Neural cell (in vitro differentiated cells): ENCODE data around the gene NDOR1. TPM values are rescaled to one million over a fixed set of nuclear protein-coding genes. Genes with fewer than 3 reads are reported as not detected.

Experiments used
- H2AFZ ChIP-seq: fragments of 200-600, 300-800 bp; sonication (generic), shearing (Covaris generic); 2 replicates; pipeline ENCODE4 v1.6.0; 2014; ENCODE audit warnings: low read depth, mild to moderate bottlenecking, antibody characterized with exemption, low read length, moderate library complexity
- H3F3A ChIP-seq: fragments of 200-600 bp; shearing (Covaris generic); 2 replicates; pipeline ENCODE4 v1.6.1; 2016; ENCODE audit warnings: mild to moderate bottlenecking, moderate library complexity, mixed read lengths, antibody characterized with exemption, low read length; ENCODE audit not compliant: insufficient read depth, poor library complexity, severe bottlenecking
- H3K27ac ChIP-seq: fragments of 200-600, 300-800 bp; sonication (generic), shearing (Covaris generic); 2 replicates; pipeline ENCODE4 v1.5.1; 2014; ENCODE audit warnings: mild to moderate bottlenecking, low read length, moderate library complexity
- H3K27me3 ChIP-seq: fragments of 300-800, 200-600 bp; sonication (generic), shearing (Covaris generic); 2 replicates; pipeline ENCODE4 v1.6.0; 2014; ENCODE audit warnings: mild to moderate bottlenecking, low read depth, low read length, moderate library complexity; ENCODE audit not compliant: insufficient read depth
- H3K36me3 ChIP-seq: fragments of 300-800, 200-600 bp; sonication (generic), shearing (Covaris generic); 2 replicates; pipeline ENCODE4 v1.5.1; 2014; ENCODE audit warnings: mild to moderate bottlenecking, antibody characterized with exemption, low read length, moderate library complexity; ENCODE audit not compliant: insufficient read depth
- H3K4me2 ChIP-seq: fragments of 300-800, 200-600 bp; sonication (generic), shearing (Covaris generic); 2 replicates; pipeline ENCODE4 v1.6.0; 2014; ENCODE audit warnings: mild to moderate bottlenecking, low read length
- H3K4me3 ChIP-seq: fragments of 300-800, 200-600 bp; sonication (generic), shearing (Covaris generic); 2 replicates; pipeline ENCODE4 v1.5.1; 2014; ENCODE audit warnings: mild to moderate bottlenecking, low read length, moderate library complexity
- H3K79me2 ChIP-seq: fragments of 200-600 bp; shearing (Covaris generic); replicated peaks from 2 replicates; pipeline ENCODE4 v1.6.0; 2014; ENCODE audit warnings: mild to moderate bottlenecking, low read length, moderate library complexity; ENCODE audit not compliant: insufficient read depth
- H3K9ac ChIP-seq: fragments of 300-800, 200-600 bp; sonication (generic), shearing (Covaris generic); 2 replicates; pipeline ENCODE4 v1.6.1; 2016; ENCODE audit warnings: mild to moderate bottlenecking, low read length, mixed read lengths
- H3K9me2 ChIP-seq: fragments of 200-600 bp; shearing (Covaris generic); 2 replicates; pipeline ENCODE4 v1.6.1; 2016; ENCODE audit warnings: mild to moderate bottlenecking, low read length, mixed read lengths; ENCODE audit not compliant: insufficient read depth
- H3K9me3 ChIP-seq: fragments of 200-600, 300-800 bp; sonication (generic), shearing (Covaris generic); 2 replicates; pipeline ENCODE4 v1.6.1; 2016; ENCODE audit warnings: mild to moderate bottlenecking, mixed run types, low read length, moderate library complexity, mixed read lengths
- H4K20me1 ChIP-seq: fragments of 200-600 bp; shearing (Covaris generic); 2 replicates; pipeline ENCODE4 v1.6.1; 2016; ENCODE audit warnings: mild to moderate bottlenecking, mixed run types; ENCODE audit not compliant: insufficient read depth
- EP300 ChIP-seq: fragments of 450-650 bp; conservative IDR thresholded peaks from 2 replicates; pipeline ENCODE4 v1.6.1; 2014; ENCODE audit warnings: antibody characterized with exemption, mild to moderate bottlenecking, moderate library complexity; ENCODE audit not compliant: poor library complexity, severe bottlenecking
- EZH2 ChIP-seq: fragments of 200-600, 300-800 bp; shearing (Covaris generic), sonication (generic); IDR thresholded peaks from 2 replicates; pipeline ENCODE4 v1.6.1; 2014; ENCODE audit warnings: antibody characterized with exemption, low read length, borderline replicate concordance, mild to moderate bottlenecking; ENCODE audit not compliant: insufficient read depth, poor library complexity, severe bottlenecking
- MXI1 ChIP-seq: fragments of 450-650 bp; conservative IDR thresholded peaks from 2 replicates; pipeline ENCODE4 v1.6.1; 2014; ENCODE audit warnings: antibody characterized with exemption, mild to moderate bottlenecking; ENCODE audit not compliant: poor library complexity, severe bottlenecking
- POLR2AphosphoS5 ChIP-seq: IDR thresholded peaks from 2 replicates; pipeline ENCODE4 v1.6.1; 2012
- RAD21 ChIP-seq: fragments of 450-650 bp; conservative IDR thresholded peaks from 2 replicates; pipeline ENCODE4 v1.6.1; 2014; ENCODE audit warnings: antibody characterized with exemption, mild to moderate bottlenecking, moderate library complexity
- SMC3 ChIP-seq: fragments of 450-650 bp; conservative IDR thresholded peaks from 2 replicates; pipeline ENCODE4 v1.6.1; 2014; ENCODE audit warnings: antibody characterized with exemption, mild to moderate bottlenecking, moderate library complexity; ENCODE audit not compliant: poor library complexity
- TAF1 ChIP-seq: IDR thresholded peaks from 2 replicates; pipeline ENCODE4 v1.6.1; 2012; ENCODE audit warnings: low read depth
- polyA plus RNA-seq: library from polyadenylated mRNA; depleted of rRNA; stranded (reverse); fragments of >200 nt; gene quantifications from 2 replicates; pipeline ENCODE4 v1.2.3, GENCODE V29; 2014
- TF ChIP-seq, protein P1 (sequence below): IDR thresholded peaks from 2 replicates; pipeline ENCODE4 v1.6.1; 2012; ENCODE audit warnings: borderline replicate concordance

The NDOR1 gene
- polyA plus RNA-seq, 1 donor from 2014 or later, result 18.2 TPM

DNA sequence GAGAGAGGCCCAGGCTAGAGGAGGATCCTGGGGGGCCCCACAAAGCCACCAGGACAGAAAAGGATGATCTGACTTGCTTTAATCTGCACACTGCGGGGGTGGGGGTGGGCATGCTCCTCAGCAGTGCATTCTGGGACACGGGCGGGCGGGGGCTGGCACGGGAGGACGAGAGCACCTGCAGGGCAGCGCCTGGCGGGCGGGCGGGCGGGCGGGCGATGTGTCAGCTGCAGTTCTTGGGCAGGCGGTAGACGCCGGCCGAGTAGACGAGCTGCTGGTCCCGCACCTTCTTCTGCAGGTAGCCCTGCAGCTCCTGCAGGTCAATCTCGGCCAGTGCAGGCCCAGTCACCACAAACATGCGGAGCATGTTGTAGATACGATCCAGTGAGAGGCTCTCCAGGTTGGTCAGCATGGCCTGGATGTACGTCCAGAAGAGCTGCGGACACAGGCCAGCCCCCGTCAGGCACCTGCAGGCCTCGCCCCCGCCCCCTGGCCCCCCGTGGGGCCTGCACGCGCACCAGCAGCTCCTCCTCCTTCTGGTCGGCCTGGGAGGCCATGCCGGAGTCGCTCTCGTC is 30.7 kb upstream of the NDOR1 start:
- peaks cover 11% of the 10 kb centered on the region for H3K27me3 ChIP-seq
- H3K36me3 ChIP-seq, result no peaks in the 10 kb centered on the region
- no peaks in the 10 kb centered on the region for H3F3A ChIP-seq
- no peaks in the 10 kb centered on the region for H4K20me1 ChIP-seq
- no peak overlapping the region for H2AFZ ChIP-seq
- no peaks in the 10 kb centered on the region for H3K9me2 ChIP-seq
- H3K4me2 ChIP-seq, result no peak overlapping the region
- no peak overlapping the region for H3K4me3 ChIP-seq
- no peak overlapping the region for H3K9ac ChIP-seq
- TF ChIP-seq EZH2 (no peak), TAF1 (no peak), SMC3 (no peak), MXI1 (no peak)
- no peaks in the 10 kb centered on the region for H3K79me2 ChIP-seq
- H3K9me3 ChIP-seq, result no peaks in the 10 kb centered on the region
- no peak overlapping the region for H3K27ac ChIP-seq

DNA sequence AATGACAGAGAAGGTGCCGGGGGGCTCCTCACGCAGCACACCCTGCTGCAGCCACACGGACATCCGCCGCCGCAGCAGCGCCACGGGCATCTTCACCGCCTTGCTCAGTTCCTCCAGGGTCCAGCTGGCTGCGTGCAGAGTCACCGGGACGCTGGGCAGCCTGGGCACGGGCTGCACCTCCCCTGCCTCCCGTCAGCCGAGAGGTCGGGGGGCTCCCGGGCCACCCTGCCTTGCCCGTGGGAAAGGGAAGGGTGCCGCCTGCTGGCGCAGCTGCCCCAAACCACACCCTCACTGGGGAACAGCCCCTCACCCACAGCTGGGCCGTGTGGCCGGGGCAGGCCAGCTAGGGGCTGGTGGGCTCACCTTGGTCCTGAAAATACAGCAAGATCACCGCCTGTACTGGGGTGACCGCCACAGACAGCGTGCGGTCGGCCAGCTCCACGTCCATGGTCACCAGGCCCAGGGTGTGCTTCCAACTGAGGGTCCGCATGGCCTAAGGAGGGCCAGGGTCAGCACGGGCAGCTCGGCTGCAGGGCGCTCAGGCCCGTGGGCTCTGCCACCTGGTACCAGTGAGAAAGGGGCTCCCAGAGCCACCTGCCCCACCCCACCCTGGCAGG is 30.0 kb upstream of the NDOR1 start:
- Histone ChIP-seq H2AFZ (no peak overlapping the region), H3K4me2 (no peak overlapping the region), H3F3A (no peaks in the 10 kb centered on the region), H3K27me3 (peaks cover 5% of the 10 kb centered on the region), H3K36me3 (no peaks in the 10 kb centered on the region), H4K20me1 (no peaks in the 10 kb centered on the region), H3K4me3 (no peak overlapping the region), H3K9me3 (no peaks in the 10 kb centered on the region), H3K9me2 (no peaks in the 10 kb centered on the region), H3K9ac (no peak overlapping the region), H3K79me2 (no peaks in the 10 kb centered on the region), H3K27ac (no peak overlapping the region)
- TF ChIP-seq TAF1, result no peak
- TF ChIP-seq, protein P1, sequence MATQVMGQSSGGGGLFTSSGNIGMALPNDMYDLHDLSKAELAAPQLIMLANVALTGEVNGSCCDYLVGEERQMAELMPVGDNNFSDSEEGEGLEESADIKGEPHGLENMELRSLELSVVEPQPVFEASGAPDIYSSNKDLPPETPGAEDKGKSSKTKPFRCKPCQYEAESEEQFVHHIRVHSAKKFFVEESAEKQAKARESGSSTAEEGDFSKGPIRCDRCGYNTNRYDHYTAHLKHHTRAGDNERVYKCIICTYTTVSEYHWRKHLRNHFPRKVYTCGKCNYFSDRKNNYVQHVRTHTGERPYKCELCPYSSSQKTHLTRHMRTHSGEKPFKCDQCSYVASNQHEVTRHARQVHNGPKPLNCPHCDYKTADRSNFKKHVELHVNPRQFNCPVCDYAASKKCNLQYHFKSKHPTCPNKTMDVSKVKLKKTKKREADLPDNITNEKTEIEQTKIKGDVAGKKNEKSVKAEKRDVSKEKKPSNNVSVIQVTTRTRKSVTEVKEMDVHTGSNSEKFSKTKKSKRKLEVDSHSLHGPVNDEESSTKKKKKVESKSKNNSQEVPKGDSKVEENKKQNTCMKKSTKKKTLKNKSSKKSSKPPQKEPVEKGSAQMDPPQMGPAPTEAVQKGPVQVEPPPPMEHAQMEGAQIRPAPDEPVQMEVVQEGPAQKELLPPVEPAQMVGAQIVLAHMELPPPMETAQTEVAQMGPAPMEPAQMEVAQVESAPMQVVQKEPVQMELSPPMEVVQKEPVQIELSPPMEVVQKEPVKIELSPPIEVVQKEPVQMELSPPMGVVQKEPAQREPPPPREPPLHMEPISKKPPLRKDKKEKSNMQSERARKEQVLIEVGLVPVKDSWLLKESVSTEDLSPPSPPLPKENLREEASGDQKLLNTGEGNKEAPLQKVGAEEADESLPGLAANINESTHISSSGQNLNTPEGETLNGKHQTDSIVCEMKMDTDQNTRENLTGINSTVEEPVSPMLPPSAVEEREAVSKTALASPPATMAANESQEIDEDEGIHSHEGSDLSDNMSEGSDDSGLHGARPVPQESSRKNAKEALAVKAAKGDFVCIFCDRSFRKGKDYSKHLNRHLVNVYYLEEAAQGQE, result no peak
- TF ChIP-seq RAD21, result no peak

DNA sequence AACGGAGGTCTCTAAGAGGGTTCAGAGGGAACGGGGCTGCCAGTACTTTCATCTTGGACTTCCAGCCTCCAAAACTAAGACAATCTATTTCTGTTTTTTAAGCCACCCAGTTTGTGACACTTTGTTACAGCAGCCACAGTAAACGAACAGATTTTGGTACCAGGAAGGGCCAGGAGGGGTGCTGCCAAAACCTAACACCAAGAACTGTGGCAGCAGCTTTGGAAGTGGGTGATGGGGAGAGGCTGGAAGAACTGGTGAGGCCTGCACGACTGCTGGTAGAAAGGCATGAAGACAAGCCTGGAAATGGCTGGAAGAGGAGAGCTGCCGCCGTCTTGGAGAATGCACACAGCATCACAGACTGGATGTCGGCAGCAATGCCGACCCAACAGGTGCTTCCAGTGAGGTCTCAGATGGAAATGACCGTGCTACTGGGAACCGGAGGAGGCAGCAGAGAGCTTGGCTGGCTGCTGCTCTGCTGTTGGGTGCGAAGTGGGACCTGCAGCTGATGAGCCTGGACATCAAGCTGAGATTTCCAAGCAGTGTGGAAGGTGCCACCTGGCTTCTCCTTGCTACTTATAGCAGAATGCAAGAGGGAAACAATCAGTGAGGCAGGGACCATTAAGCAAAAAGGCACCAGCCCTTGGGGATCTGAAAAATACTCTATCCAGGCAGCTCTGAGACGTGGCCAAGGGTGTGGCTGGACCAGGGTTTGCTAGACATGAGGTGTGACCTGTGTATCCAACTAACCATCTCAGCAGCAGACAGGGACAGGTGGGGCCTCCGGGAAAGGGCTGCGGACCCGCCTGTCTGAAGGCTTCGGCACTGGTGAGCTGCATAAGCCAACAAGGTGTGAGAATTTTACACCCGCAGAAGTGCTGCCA is 29.0 kb upstream of the NDOR1 start:
- no peak overlapping the region for H3K9ac ChIP-seq

More for the DNA sequence above, 29.0 kb upstream of the NDOR1 start:
- no peak overlapping the region for H3K27ac ChIP-seq
- H3K9me2 ChIP-seq, result no peaks in the 10 kb centered on the region
- no peaks in the 10 kb centered on the region for H3K9me3 ChIP-seq
- H3F3A ChIP-seq, result no peaks in the 10 kb centered on the region
- H3K79me2 ChIP-seq, result no peaks in the 10 kb centered on the region
- H3K4me2 ChIP-seq, result no peak overlapping the region
- H3K36me3 ChIP-seq, result no peaks in the 10 kb centered on the region
- TF ChIP-seq POLR2AphosphoS5 (no peak), EP300 (no peak), TAF1 (no peak)
- no peak overlapping the region for H2AFZ ChIP-seq
- no peak overlapping the region for H3K4me3 ChIP-seq
- H3K27me3 ChIP-seq, result no peaks in the 10 kb centered on the region
- H4K20me1 ChIP-seq, result no peaks in the 10 kb centered on the region
